ENCODE results near the gene DPM1.

The DPM1 gene

GRCh38 chr20:50916934-50917333 is 41.4 kb downstream of the DPM1 start:
- DNase-seq (ENCODE audit: low spot score): no peak
- no peak for TF ChIP-seq CTCF (IDR thresholded peaks at IDR 0.05; ENCODE audit: extremely low read depth, missing control alignments)

- no peak for DNase-seq (ENCODE audit: low spot score)
Observed at GRCh38 chr20:50916257-50916656, 42.1 kb downstream of the DPM1 start.

DNA sequence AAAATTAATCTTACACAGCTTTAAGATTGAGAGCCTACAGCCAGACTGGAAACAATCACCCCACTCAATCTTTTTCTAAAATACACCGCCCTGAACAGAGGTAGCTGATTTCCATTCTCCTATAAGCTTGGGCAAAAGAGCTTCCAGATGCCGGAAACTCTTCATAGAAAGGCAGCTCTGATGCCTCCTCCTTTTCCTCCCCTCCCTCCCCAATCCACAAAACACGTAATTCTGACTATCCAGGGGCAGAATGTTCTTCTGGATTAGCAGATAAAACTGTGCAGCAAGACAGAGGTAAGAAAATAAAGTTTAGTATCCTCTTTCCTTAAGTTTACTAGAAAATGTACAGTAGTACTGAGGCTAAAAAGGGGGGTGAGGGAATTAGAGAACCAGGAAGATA is 42.9 kb downstream of the DPM1 start:
- no peak for DNase-seq (ENCODE audit: low spot score)

More at GRCh38 chr20:50916257-50916656, 42.1 kb downstream of the DPM1 start:
- TF ChIP-seq CTCF (IDR thresholded peaks at IDR 0.05; ENCODE audit: extremely low read depth, missing control alignments): no peak

DNA sequence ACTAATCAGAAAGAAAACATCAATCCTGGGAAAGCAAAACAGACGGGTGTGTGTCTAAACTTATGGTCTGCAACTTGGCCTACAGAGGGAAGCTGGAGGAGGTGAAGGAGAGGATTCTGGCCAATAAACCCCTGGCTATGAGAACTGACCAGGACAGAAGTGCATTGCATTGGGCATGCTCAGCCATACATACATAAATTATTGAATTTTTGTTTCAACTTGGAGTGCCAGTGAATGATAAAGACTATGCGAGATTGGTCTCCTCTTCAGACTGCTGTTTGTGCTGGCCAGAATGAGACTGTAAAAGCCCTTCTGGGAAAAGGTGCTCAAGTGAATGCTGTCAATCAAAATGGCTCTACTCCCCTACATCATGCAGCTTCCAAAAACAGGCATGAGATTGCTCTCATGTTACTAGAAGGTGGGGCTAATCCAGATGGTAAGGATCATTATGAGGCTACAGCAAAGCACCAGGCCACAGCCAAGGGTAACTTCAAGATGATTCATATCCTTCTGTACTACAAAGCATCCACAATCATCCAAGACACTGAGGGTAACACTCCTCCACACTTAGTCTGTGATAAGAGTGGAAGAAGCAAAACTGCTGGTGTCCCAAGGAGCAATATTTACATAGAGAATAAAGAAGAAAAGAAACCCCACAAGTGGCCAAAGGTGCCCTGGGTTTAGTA is 44.5 kb downstream of the DPM1 start:
- no peak for DNase-seq (ENCODE audit: low spot score)
- TF ChIP-seq CTCF (IDR thresholded peaks at IDR 0.05; ENCODE audit: extremely low read depth, missing control alignments): no peak

More for the DNA sequence above, 42.9 kb downstream of the DPM1 start:
- TF ChIP-seq CTCF (IDR thresholded peaks at IDR 0.05; ENCODE audit: extremely low read depth, missing control alignments): no peak

DNA sequence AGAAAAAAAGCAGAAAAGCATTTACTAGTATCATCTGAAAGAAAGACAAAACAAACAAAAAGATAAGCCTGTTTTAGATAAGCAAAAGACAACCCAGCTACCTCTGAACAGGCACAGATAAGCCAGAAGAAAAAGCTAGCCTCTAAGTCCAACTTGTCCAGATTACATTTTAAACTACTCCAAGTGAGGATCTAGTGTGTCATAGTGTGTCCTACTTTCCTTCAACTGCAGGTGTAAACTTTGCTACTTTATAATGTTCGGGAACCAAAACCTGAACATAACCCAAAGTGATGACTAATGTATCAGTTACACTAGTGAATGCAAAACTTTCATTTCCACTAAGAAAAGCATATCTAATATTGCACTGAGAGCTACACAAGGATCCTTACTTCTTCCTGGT is 46.6 kb downstream of the DPM1 start:
- no peak for TF ChIP-seq CTCF (IDR thresholded peaks at IDR 0.05; ENCODE audit: extremely low read depth, missing control alignments)
- peak; percentile 25 for DNase-seq (ENCODE audit: low spot score)

DNA sequence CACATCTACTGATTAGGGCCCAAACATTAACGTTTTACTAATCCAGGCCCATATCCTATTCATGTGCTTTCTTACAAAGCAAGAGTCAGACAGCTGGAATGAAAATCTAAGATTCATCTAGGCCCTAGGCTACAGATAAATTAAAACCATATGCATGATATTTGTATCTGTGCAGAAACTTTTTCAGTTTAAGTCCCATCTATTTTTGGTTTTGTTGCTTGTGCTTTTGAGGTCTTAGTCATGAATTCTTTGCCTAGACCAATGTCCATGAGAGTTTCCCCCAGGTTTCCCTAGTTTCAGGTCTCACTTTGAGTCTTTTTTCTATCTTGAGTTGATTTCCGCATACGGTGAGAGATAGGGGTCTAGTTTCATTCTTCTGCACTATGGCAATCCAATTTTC is 47.3 kb downstream of the DPM1 start:
- no peak for DNase-seq (ENCODE audit: low spot score)
- TF ChIP-seq CTCF (IDR thresholded peaks at IDR 0.05; ENCODE audit: extremely low read depth, missing control alignments): no peak

DNA sequence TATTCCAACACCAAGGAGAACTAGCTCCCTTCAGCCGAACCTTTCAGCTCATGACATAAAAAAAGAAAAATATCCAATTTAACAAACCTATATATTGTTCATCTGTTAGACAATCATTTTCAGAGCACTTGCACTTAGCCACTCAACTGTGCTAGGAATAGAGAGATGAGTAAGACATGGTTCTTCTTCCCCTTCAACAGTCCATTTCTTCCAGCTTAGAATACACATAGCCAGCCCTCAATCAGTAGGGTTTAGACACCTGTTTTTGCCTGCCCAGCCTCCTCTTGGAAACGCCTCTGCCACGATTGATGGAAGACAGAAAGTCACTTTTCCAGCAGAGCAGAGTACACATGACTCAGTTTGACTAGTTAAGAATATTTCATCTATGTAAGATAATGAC is 48.9 kb downstream of the DPM1 start:
- no peak for DNase-seq (ENCODE audit: low spot score)
- no peak for TF ChIP-seq CTCF (IDR thresholded peaks at IDR 0.05; ENCODE audit: extremely low read depth, missing control alignments)
